ENCODE data around the gene TIMM8B.
"Not testable (repeated sequence)": the region's sequence is repeated elsewhere in the genome, so short reads cannot be mapped to it uniquely, and the experiment has no call there.

TIMM8B gene

DNA sequence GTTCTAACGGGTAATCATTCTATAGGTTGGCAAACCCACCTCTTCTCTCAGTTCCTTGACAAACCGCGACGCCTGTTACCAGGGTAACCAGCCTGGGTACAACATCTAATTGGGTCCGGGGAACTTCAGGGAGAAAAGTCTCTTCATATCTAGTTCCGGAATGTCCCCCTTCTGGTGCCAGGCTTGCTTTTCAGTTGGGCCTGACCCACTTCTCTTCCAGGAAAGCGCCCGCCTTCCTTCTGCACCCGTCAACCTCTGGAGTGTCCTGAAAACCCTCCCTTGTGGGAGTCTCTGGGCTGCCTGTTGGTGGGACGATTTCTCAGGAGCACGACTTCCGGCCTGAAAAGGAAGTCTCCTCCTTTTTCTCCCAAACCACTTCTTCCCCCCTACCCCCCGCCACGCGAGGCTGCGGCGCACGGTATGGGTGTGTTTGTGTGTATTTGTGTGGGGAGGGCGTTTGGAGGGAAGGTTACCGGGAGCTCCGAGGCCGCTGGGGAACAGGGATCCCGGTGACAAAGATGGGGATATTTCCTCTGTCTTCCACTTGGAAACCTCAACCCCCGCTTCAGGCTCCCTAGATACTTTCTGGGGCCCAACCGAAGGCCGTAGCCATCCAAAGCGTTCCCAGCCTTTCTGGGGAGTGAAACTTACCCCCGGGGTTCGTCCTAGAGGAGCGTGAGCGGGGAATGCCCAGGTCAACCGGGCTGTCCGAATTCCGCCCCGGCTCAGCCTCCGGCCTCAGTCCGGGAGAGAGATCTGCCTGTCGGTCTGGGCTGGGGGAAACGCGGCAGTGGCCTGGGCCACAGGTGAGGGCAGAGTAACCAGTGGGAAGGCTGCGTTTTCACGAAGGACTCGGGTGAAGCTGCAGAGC lies 12.4 kb downstream of the TIMM8B start, which contains the start of the genes NKAPD1 and PIH1D2:
Gene NKAPD1 (plus strand): TSS at position 359 of the 871 bp plus-strand sequence. CDS start 1,276 bp downstream, outside the sequence.
Gene PIH1D2 (minus strand): TSS at position 77 of the 871 bp plus-strand sequence. CDS start 843 bp downstream, outside the sequence.
- peak; percentile 87 for DNase-seq

DNA sequence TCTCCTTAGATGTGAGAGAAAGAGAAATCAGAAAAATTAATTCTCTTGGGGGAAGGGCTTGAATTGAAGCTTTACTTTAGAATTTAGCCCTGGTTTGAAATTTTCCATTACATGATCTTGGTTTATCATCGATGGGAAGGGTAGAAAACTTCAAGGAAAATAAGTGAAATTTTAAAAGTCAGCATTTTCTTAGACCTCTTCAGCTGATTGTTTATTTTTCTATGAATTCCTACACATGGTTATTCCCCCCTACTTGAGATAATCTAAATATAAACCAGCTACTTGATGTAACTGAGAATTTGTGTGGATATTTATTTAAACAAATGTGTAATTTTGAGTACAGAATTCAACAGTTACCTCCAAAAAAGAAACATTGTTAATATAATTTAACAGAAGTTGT lies 23.6 kb downstream of the TIMM8B start:
- DNase-seq, result no peak

DNA sequence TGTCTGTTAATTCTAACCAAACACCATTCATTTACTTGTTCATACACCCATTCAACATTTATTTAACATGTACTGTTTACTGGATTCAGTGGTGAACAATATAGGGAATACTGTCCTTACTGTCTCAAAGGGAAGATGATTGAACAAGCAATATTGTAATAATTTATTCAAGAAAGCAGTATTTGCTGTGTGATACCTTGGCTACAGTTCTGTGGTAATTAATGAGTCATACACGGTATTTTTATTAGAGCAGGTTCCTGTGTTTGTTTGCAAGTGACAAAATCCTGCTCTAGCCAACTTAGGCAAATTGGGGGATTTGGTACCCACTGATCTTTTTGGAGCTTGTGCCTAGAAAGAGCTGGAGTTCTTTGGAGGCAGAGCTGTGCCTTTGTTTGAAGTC lies 28.5 kb downstream of the TIMM8B start:
- no peak for DNase-seq

DNA sequence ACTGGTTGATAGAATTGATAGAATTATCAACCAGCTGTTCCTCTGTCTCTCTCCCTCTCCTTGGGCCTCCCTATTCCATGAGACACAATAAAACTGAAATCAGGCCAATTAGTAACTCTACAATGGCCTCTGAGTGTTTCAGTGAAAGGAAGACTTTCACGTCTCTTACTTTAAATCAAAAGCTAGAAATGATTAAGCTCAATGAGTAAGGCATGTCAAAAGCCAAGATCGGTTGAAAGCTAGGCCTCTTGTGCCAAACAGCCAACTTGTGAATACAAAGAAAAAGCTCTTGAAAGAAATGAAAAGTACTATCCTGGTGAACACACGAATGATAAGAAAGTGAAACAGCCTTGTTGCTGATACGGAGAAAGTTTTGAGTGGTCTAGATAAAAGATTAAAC lies 29.4 kb downstream of the TIMM8B start:
- no peak for DNase-seq

DNA sequence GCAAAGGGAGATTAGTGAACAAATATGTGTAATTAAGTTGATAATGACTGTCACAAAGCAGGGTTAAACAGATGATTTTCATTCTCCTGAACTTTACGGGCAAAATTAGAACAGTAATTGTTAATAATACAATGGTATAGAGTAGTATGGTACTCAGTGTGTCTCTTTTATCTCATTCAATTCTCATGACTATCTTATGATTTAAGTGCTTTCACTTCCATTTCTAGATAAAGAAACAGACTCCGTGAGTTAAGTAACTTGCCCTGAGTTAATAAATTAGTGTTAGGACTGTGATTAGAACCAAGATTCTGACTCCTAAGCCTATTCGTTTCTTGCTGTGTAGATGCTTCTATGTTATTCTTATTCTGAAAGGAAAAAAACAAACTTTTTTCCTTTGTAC lies 34.8 kb downstream of the TIMM8B start:
- DNase-seq, result no peak

DNA sequence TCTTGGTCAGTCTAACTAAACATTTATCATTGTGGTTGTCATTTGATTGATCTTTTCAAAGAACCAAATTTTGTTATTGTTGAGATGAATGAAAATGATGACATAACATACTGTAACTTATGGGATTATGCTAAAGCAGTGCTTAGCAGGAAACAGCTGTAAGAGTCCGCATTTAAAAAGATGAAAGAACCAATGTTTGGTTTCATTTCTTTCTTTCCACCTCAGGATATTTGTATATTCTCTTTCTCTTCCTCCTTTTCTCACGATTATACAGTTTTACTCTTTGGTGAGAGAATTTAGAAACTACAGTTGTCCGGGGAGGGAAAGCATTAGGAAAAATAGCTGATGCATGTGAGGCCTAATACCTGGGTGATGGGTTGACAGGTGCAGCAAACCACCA lies 35.8 kb downstream of the TIMM8B start:
- no peak for DNase-seq

DNA sequence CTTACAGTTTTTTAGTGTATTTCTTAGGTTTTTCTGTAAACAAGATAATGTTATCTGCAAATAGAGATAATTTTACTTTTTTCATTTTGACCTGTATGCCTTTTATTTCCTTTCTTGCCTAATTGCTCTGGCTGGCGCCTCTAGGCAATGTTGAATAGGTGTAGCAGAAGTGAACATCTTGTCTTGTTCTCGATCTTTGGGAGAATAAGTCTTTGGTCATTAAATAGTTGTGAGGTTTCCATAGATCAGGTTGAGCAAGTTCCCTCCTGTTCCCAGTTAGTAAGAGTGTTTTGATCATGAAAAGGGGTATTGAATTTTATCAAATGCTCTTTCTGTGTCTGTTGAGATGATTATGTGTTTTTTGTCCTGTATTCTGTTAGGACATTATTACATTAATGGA lies 36.8 kb downstream of the TIMM8B start:
- no peak for DNase-seq

DNA sequence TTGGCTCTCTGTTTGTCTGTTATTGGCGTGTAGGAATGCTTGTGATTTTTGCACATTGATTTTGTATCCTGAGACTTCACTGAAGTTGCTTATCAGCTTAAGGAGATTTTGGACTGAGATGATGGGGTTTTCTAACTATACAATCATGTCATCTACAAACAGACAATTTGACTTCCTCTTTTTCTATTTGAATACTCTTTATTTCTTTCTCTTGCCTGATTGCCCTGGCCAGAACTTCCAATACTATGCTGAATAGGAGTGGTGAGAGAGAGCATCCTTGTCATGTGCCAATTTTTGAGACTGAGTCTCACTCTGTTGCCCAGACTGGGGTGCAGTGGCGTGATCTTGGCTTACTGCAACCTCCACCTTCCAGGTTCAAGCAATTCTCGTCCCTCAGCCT lies 38.3 kb downstream of the TIMM8B start:
- DNase-seq, result not testable (repeated sequence)

DNA sequence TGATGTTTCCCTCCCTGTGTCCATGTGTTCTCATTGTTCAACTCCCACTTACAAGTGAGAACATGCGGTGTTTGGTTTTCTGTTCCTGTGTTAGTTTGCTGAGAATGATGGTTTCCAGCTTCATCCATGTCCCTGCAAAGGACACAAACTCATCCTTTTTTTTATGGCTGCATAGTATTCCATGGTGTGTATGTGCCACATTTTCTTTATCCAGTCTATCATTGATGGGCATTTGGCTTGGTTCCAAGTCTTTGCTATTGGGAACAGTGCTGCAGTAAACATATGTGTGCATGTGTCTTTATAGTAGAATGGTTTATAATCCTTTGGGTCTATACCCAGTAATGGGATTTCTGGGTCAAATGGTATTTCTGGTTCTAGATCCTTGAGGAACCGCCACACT lies 39.9 kb downstream of the TIMM8B start:
- not testable (repeated sequence) for DNase-seq

DNA sequence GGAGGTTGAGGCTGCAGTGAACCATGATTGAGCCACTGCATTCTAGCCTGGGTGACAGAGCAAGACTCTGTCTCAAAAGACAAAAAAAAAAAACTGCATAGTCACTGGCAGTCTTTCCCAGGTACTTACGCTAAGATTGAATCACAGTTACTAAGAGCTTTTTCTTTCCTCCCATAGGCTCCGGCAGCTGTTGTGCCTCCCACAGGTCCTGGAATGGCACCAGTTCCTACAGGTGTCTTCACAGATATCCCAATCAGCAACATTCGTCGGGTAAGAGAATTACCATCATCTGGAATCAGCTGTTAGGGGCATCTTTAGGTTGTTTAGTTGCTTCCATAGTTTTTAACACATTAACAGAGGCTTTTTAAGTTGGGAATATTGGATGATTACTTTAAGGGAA lies 41.6 kb downstream of the TIMM8B start:
- no peak for DNase-seq

DNA sequence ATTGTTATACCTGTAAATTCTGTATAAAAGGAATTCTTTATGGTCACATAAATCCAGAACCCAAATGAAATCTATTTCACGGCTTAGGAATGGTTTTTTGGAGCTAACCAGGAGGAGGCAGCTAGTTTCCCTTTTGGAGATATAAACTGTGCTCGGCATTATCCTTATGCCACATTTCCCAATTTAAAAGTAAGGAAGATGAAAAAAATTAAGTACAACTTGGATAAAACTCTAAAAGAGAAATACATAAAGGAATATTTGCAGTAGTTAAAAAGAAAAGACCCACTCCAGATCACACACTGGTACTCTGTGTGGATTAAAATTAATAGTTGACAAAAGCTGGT lies 43.6 kb downstream of the TIMM8B start:
- no peak for DNase-seq

DNA sequence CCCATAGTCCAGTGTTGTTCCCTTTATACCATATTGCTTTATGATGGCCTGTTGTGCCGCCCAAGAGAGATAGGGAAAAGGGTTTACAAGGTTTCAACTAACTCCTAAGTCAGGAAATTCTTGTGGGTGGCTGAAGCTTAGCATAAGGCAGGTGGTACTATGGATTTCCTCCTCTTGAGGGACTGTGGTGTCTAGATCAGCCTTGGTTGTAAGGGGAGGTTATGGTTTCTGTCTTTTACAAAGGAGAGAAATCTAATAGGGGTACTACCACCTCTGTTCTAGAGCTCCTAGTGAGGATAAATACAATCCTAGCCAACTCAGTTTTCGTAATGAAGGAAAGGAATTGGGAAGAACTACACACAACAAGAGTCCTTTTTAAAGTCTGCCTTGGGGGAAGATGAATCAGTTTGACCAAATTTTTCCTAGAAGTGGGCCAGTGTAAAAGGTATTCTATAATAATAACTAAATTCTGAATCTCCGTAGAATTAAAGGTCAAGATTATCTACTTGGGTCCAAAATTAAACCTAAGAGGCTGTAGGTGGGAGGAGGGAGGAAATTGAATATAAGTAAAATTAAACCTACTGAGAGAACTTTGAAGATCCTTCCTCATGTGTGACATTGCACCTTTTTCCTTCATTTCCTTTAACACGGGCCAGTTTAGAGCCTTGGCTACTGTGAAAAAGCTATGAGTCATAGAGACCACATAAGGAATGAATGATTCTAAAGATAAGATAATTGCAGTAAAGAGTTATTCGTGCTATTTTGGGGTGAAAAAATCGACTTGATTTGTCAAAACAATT lies 44.2 kb downstream of the TIMM8B start:
- no peak for DNase-seq

DNA sequence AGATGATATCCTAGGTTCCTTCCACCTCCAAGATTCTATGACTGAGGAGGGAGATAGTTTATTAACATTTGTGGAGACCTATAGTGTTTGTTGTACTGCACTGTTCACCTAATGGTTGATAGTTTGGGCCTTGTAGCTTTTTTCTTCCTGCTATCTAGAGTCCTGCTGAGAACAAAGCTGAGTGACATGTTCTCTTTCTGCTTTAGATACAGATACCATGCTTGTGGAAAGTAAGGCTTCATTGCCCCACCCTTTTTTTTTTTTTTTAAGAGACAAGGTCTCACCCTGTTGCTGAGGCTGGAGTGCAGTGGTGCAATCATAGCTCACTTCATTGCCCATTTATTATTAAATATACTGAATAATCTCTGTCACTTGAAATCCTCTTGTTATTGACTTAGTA lies 49.0 kb downstream of the TIMM8B start:
- no peak for DNase-seq
